RKO (cell line): ENCODE results near the gene ANKS3.

Experiments
- DNase-seq: peaks from one replicate; pipeline ENCODE4 v3.0.0-alpha.2; 2016; ENCODE audit warnings: low spot score

ANKS3 gene

DNA sequence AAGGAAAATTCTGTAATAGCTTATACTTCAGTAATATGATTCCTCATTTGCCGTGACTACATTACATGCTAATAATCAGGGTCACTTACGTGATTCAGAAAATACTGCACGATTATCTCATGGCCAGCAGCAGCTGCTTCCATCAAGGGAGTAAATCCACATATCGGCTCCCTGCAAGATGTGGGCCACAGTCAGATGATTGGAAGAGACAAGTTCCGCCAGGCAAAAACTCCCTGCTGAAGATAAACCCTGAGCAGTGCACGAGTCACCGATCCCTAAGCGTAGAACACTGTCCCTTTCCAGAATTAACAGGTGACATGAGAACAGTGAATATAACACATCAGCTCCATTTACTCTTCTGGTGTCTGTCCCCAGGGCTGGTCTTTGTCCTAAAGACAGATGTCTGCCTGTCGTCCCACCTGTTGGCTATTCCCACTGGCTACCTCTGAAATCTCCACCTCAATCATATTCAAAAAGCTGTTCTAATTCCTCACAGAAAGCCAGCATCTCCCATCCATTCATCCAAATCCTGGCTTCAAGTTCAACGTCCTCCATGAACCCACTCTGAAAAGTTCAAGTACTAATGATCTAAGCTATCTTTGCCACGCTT, 9.3 kb downstream of the ANKS3 start:
- no peak for DNase-seq

DNA sequence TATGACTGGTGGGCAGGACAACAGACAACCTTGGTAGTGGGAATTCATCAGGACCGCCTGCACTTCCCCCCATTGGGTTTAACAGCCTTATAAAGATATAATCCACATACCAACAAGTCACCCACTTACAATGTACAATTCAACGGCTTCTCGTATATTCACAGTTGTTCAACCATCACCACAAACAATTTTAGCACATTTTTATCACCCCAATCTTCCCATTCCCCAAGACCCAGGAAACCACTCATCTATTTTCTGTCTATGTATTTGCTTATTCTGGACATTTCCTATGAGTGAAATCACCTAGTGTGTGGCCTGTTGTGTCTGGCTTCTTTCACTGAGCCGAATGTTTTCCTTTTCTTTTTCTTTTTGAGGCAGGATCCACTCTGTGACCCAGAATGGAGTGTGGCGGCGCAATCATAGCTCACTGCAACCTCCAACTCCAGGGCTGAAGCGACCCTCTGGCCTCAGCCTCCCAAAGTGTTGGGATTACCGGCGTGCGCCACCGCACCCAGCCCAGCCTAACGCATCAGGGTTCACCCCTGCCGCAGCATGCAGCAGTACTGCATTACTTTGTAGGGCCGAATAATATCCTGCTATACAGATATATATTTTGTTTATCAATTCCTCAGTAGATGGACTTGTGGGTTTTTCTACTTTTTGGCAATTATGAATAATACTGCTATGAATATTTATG, 10.9 kb downstream of the ANKS3 start:
- DNase-seq: no peak

DNA sequence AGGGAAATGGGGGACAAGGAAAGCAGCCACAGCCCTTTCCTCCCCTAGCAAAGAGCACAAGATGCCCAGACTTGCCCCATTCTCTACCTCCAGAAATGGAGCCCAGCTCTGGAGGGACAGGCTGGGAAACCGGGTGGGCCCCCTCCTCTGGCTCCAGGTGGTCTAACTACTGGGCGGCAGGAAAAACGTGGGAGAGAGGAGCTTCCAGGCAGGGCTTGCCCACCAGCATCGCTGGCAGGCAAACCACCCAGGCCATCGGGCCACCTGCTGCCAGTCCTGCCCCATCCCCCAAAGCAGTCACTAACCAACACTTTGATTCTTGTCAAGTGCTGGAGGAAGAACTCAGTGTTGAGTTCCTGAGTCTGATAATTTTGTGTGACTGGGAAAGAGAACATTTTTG, 15.6 kb downstream of the ANKS3 start:
- no peak for DNase-seq

- no peak for DNase-seq
These were observed 19.1 kb downstream of the ANKS3 start for GRCh38 chr16:4714996-4715395.

- no peak for DNase-seq
These were observed 20.2 kb downstream of the ANKS3 start for GRCh38 chr16:4713663-4714501.

DNA sequence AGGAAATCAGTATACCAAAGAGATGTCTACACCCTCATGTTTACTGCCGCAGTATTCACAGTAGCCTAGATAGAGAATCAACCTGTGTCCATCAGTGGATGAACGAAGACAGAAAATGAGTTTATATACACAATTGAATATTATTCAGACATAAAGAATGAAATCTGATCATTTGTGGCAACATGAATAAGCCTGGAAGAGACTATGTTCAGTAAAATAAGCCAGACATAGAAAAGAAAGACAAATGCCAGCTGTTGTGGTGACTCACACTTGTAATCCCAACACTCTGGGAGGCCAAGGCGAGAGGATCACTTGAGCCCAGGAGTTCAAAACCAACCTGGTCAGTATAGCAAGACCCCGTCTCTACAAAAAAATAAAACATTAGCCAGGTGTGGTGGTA, 24.6 kb downstream of the ANKS3 start:
- no peak for DNase-seq

DNA sequence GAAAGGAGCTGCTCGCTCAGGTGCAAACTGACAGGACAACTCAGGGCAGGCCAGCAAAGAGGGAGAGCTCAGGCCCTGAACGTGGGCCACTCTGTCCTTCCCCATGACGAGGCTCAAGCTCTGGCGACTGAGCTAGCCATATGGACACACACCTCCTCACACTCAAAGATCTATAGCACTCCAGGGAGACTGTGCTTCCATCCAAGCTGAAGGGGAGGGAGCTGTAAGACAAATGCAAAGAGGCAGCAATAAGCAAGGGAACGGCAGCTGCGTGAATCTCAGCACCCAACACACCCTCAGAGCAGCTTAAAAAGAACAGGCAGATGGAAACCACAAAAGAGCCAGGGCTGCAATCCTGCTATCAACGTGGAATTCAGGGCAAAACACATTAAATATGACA, 27.2 kb downstream of the ANKS3 start:
- DNase-seq: no peak

DNA sequence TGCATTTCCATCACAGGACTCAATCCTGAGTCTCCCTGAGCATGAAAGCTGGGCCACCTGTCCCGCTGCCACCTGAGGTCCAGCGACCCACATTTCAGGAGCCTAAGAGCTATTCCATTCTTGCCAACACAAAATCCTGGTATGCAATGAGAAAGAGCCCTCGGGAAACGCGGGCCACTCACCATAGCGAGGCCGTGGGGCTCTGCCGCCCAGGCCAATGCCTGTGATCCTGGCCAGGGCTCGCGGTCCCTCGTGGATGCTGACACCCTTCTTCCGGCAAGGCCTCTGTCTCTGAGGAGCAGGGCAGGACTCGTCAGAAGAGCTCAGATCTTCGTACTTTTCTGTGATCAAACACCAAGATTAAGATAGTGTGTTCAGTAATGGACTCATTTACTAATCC, 29.2 kb downstream of the ANKS3 start:
- DNase-seq: no peak

GRCh38 chr16:4704491-4704890, 29.6 kb downstream of the ANKS3 start:
- no peak for DNase-seq

DNA sequence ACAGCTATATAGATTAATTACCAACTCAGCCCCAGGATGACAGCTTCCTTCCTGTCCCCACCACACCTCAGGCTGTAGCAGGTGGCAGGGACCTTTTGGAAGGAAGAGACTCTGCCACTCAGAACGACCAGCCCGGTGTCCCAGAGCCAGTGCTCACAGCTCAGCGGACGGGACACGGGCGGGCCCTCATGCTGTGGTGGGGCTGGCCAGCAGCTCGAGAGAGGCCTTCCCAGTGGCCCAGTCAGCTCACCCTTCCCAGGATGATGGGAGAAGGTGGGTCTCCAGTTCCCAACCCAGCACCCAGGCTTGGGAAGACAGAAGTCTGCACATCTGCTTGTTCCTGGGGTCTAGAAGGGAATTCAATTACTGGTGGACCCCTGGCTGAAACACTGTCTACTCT, 30.2 kb downstream of the ANKS3 start:
- DNase-seq: no peak

DNA sequence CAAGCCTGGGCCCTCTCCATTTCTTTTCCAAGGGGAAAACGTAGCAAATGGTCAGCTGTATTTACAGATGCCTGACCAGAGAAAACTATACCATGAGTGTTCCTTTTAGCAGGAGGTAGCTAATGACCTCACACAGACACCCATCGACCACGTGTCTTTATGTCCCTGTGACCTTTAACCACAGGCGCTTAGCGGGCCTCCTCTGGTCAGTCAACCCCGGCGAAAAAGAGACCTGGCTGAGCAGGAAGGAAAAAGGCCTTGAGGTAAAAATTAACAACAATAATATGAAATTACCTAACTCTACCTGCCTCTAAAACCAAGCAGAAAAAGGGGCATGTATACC, 31.6 kb downstream of the ANKS3 start:
- no peak for DNase-seq

DNA sequence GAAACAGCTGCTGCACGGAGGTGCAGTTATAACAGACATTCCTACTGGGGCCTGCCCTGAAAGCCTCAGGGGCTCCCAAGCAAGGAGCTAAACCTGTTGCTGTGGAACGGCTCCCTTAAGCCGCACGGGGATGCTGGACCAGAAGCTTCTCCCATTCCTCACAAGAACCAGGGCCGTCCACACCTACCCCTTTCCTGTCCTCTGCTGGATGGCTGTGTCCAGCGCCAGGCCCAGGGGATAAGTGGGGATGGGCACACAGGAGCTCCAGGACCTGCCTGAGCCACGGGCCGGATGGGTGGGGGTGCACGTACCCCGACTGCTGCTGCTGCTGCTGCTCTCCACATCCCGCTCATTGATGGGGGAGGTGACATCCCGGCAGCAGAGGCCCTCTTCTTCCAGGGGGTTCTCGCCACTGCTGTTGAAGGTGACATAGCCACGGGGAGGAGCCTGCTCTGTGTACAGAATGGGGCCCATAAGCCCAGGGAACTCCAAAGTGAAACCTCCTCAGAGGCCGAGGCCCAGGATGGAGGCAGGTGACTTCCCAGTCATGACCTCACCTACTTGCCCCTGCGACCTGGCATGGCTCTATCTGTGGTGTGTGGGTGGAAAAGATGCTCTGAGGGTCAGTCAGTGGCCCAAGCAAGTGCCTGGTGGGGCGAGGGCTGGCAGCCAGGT, 32.1 kb downstream of the ANKS3 start:
- DNase-seq: no peak

- DNase-seq: no peak
These were observed 32.9 kb downstream of the ANKS3 start for GRCh38 chr16:4700997-4701743.

- DNase-seq: no peak
These were observed 33.6 kb downstream of the ANKS3 start for GRCh38 chr16:4700380-4700996.

GRCh38 chr16:4699046-4699556, 35.0 kb downstream of the ANKS3 start:
- DNase-seq: no peak

DNA sequence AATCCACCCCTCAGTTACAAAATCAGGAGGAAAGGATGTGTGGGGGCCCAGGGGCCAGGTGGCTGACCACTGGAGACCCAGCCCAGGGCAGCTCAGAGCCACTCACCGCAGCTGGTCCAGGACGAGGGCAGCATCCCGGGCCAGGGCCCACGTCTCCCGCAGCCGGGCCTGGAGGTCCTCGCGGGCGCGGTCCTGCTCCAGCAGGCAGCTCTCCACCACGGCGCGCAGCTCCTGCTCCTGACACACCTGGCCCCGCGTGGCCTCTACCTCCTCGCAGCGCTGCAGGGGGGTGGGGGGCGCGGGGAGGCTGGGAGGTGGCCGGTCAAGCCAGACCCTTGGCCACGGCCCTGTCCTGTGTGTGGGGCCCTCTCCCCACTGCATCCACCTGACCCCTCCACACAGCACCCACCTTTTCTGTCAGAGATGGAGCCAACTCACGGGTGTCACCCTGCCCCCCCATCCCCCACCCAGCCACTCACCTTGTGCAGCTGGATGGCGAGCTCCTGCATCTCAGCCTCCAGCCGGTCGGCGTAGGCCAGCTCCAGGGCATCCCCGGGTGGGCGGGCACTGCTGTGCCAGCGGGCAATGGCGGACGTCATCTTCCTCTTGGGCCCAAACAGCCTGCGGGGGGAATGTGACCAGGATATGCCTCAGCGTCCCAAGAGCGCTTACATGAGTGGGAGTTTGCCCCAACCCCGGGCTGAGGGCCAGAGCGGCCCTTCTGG, 35.6 kb downstream of the ANKS3 start:
- no peak for DNase-seq

DNA sequence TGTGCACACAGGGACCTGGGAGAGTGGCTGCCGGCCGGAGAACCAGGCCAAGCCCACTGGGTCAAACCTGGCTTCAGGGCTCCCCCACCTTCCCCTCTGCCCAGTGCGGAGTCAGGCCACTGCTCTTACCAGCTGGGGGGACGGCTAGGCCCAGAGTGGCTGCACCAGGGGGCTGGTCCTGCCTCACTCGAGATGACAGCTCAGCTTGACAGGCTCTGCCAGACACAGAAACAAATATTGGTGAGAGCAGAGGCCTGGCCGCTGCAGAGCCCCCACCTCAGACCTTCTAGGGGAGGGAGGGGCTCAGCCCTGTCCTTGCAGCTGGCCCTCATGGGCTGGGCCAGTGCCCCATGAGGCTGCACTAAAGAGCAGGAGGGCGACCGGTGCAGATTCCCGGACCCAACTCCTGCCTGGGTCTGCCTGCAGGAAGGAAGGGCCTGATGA, 36.2 kb downstream of the ANKS3 start:
- no peak for DNase-seq

GRCh38 chr16:4696905-4697847, 36.9 kb downstream of the ANKS3 start:
- DNase-seq: no peak

DNA sequence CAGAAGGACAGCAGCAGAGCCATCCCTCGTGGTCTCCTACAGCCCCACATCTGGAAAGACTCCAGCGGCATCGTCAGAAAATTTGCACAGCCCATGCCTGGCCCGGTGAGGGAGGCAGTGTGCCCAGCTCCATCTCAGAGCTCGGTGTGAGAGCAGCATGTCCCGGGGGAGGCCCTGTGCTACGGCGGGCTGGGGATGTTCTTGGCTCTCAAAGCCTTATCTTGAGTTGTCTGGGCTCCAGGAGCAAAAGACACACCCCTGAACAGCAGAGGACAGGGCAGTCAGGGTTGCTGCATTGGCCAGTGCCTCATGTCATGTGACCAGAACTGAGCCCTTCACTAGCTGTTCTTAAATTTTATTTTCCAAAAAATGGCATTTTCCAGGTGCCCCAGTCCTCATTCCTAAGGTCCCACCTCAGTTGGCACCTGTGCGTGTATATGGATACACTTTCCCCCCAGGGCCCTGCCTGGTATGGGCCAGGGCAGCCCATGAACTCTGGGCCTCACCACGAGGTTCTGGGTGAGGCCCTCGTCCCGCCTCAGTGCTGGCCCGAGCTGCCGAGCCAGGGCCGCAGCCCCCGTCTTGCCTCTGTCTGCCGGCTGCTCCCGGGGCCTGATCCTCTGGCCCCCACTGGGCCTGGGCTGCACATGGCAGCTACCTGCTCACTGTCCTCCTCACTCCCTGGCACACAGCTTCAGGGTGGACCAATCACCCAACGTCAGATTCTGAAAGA, 37.7 kb downstream of the ANKS3 start:
- DNase-seq: no peak
